ENCODE results near the gene TBCK.

DNA sequence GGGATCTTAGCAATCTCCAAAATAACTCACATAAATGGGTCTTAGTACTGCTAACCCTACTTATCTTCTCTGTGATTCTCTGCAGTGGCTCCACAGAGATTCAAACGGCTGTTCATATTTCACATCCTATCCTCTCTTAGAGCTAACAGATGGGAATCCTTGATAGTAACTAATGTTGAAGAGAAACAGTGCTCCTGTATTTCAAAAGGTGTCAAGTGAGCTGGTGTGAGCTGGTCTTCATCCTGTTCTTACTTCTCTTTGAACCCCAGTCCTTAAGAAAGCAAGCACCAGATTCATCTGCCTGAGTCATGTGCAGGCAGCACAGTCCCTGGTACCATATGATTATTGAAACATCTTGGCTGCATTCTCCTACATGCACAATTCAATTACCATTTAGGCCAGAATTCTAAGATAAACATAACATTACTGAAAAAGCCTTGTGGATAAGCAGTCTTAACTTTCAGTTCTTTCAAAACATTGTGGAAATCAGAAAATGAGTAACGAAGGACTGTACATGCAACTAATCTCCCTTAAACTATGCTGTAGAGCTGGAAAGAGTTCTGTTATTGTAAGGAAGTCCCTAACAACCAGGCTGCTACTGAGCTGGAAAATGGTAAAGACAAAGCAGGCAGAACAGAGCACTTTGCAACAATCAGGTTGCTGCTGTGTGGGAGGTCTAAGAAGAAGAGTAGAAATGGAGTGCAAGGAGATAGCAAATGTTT lies 267.6 kb downstream of the TBCK start:
- TF ChIP-seq CTCF (conservative IDR thresholded peaks at IDR 0.05; ENCODE audit: low read length) (no peak), EZH2phosphoT487 (IDR thresholded peaks at IDR 0.05; ENCODE audit: borderline replicate concordance, low read depth, low read length) (no peak)

All from OCI-LY7 (cell line).